ENCODE measurements around the gene TNP2. TPM values are rescaled to one million over a fixed set of nuclear protein-coding genes. Genes with fewer than 3 reads are reported as not detected.

The TNP2 gene
- total RNA-seq, 1 donor from 2014 or later, result not detected

DNA sequence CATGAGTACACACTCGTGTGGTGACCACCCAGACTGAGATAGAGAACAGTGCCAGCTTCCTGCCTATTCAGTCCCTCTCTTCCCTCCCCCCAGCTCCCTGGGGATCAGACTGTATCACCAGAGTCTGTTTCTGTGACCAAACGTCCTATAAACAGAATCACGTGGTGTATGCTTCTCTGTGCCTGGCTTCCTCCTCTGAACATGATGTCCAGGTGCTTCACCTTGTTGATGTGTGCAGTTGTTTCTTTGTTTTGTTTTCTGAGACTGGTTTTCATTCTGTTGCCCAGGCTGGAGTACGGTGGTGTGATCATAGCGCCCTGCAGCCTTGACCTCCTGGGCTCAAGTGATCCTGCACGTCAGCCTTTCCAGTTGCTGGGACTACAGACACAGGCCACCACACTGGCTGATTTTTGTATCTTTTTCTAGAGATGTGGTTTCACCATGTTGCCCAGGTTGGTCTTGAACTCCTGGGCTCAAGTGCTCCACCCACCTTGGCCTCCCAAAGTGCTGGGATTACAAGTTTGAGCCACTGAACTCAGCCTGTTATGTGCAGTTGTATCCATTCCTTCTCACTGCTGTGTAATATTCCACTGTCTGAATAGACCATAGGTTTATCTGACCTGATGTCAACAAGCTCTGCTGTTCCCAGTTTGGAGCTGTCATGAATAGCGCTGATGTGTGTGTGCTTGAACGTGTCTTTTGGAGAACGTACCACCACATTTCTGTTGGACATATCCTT lies 40.9 kb upstream of the TNP2 start:
- TF ChIP-seq, protein P1, sequence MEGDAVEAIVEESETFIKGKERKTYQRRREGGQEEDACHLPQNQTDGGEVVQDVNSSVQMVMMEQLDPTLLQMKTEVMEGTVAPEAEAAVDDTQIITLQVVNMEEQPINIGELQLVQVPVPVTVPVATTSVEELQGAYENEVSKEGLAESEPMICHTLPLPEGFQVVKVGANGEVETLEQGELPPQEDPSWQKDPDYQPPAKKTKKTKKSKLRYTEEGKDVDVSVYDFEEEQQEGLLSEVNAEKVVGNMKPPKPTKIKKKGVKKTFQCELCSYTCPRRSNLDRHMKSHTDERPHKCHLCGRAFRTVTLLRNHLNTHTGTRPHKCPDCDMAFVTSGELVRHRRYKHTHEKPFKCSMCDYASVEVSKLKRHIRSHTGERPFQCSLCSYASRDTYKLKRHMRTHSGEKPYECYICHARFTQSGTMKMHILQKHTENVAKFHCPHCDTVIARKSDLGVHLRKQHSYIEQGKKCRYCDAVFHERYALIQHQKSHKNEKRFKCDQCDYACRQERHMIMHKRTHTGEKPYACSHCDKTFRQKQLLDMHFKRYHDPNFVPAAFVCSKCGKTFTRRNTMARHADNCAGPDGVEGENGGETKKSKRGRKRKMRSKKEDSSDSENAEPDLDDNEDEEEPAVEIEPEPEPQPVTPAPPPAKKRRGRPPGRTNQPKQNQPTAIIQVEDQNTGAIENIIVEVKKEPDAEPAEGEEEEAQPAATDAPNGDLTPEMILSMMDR (IDR thresholded peaks at IDR 0.05; ENCODE audit: unreplicated experiment), result no peak
- Mint-ChIP-seq H3K27ac (ENCODE audit: unreplicated experiment) (no peak overlapping the region), H3K9me3 (ENCODE audit: unreplicated experiment) (no peaks in the 10 kb centered on the region), H3K4me3 (ENCODE audit: unreplicated experiment) (no peak overlapping the region), H3K4me1 (ENCODE audit: unreplicated experiment) (peaks cover 12% of the 10 kb centered on the region), H3K27me3 (ENCODE audit: unreplicated experiment) (peaks cover 14% of the 10 kb centered on the region), H3K36me3 (ENCODE audit: low read depth, unreplicated experiment) (no peaks in the 10 kb centered on the region)
- no peak for DNase-seq (ENCODE audit: low spot score)

DNA sequence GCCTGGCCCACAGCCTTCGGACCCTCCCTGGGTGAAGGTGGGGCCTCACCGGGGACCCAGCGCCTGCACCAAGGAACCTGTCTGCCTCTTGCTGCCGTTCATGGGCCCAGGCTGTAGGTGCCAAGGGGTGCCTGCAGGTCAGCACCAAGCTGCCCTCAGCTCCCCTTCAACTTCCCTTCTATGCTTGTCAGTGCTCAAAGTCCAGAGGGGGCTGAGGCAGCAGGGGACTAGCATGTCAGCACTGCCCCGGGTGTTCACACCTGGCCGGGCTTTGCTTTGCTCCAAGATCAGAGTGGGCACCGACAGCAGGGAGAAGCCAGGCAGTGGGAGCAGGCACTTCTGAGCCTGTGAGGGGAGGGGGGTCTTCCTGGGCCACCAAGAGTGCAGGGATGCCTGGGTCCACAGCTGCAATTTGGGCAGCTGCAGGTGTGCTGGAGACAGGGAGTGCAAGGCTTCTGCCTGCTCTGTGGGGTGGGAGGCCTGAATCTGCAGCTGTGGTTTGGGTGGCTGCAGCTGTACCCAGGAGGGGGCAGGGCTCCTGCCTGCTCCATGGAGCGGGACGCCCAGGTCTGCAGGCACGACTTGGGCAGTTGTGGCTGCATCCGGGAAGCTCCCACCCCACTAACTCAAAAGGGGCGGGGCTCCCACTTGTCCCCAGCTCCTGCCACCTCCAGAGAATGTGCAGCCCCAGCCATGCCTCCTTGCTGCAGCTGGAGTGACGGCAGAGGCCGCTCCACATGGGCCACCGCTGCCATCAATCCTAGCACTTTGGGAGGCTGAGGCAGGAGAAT lies 39.6 kb upstream of the TNP2 start:
- TF ChIP-seq, protein P1 (IDR thresholded peaks at IDR 0.05; ENCODE audit: unreplicated experiment), result no peak
- Mint-ChIP-seq H3K27ac (ENCODE audit: unreplicated experiment) (no peak overlapping the region), H3K4me3 (ENCODE audit: unreplicated experiment) (no peak overlapping the region), H3K36me3 (ENCODE audit: low read depth, unreplicated experiment) (no peaks in the 10 kb centered on the region), H3K9me3 (ENCODE audit: unreplicated experiment) (no peaks in the 10 kb centered on the region), H3K4me1 (ENCODE audit: unreplicated experiment) (peaks cover 10% of the 10 kb centered on the region), H3K27me3 (ENCODE audit: unreplicated experiment) (peaks cover 14% of the 10 kb centered on the region)
- no peak for DNase-seq (ENCODE audit: low spot score)

DNA sequence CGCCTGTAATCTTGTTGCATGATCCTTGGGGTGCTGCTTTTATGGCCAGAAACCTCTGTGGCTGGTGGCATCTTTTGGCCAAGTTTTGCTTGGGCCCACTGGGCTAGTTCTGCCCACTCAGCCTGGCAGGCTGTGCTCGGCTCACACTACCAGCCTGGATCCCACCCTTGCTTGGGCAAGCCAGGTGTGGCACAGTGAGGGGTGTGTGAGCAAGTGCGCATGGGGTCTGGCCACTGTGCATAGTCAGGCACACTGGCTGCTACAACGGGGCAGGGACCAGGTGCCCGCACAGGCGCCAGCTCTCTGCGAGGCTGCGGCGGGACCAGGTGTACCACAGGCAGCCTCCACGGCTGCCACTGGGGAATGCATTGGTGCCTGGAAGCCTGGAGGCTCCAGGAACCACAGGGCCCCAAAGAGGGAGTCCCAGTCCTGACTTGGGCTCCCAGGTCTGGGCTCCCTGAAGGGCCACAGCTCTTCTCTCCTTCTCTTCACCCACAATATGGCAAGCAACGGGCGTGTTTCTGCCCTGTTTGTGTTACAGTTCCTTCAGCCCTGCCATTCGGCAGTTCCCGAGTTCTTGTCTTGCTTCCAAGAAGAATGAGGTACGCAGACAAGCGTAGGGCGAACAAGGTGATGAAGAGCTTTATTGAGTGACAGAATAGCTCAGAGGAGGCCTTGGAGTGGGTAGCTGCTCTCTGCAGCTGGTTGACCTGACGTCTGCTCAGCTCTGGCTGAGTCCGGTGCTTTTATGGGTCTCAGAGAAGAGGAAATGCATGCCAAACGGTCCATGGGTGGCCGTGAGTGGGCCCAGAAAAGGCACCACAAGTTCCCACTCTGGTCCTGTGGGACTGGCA lies 38.7 kb upstream of the TNP2 start:
- TF ChIP-seq, protein P1 (IDR thresholded peaks at IDR 0.05; ENCODE audit: unreplicated experiment), result no peak
- Mint-ChIP-seq H3K9me3 (ENCODE audit: unreplicated experiment) (no peaks in the 10 kb centered on the region), H3K4me1 (ENCODE audit: unreplicated experiment) (peaks cover 9% of the 10 kb centered on the region), H3K27ac (ENCODE audit: unreplicated experiment) (no peak overlapping the region), H3K27me3 (ENCODE audit: unreplicated experiment) (peaks cover 12% of the 10 kb centered on the region), H3K36me3 (ENCODE audit: low read depth, unreplicated experiment) (no peaks in the 10 kb centered on the region), H3K4me3 (ENCODE audit: unreplicated experiment) (no peak overlapping the region)
- no peak for DNase-seq (ENCODE audit: low spot score)

DNA sequence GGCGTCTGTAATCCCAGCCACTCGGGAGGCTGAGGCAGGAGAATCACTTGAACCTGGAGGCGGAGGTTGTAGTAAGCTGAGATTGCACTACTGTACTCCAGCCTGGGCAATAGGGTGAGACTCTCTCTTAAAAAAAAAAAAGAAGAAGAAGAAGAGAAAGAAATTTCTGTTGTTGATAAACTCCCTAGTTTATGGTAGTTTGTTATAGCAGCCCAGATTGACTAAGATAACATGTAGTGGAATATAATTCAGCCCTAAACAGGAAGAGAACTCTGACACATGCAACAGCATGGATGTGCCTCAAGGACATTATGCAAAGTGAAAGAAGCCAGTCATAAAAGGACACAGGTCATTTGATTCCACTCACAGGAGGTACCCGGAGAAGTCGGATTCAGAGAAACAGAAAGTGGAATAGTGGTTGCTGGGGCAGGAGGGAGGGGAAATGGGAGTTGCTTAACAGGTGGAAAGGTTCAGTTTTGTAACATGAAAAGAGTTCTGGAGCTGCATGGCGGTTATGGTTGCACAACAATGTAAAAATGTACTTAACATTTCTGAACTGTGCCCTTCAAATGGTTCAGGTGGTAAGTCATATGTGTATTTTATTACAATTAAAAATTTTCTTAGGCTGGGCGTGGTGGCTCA lies 38.0 kb upstream of the TNP2 start:
- Mint-ChIP-seq H3K27ac (ENCODE audit: unreplicated experiment) (no peak overlapping the region), H3K4me1 (ENCODE audit: unreplicated experiment) (peaks cover 9% of the 10 kb centered on the region), H3K9me3 (ENCODE audit: unreplicated experiment) (no peaks in the 10 kb centered on the region), H3K27me3 (ENCODE audit: unreplicated experiment) (peaks cover 11% of the 10 kb centered on the region), H3K4me3 (ENCODE audit: unreplicated experiment) (no peak overlapping the region), H3K36me3 (ENCODE audit: low read depth, unreplicated experiment) (no peaks in the 10 kb centered on the region)
- DNase-seq (ENCODE audit: low spot score), result no peak
- TF ChIP-seq, protein P1 (IDR thresholded peaks at IDR 0.05; ENCODE audit: unreplicated experiment), result no peak
